T47D (cell line): Measurements from ENCODE around the gene STARD9.

ENCODE experiments used
- DNase-seq, 2 experiments: peaks; one replicate each; pipeline versions ENCODE4 v3.0.0 to v3.0.0-alpha.2; 2011 to 2012; ENCODE audit warnings: low read depth in 1 of 2, low spot score in 1 of 2
- JUND ChIP-seq: IDR thresholded peaks from 2 replicates; pipeline ENCODE4 v1.6.1; 2012; ENCODE audit warnings: low read depth
- in situ Hi-C: cut with HindIII; loops from 2 replicates; pipeline ENCODE4 v1.10.0; 2016; ENCODE audit warnings: low sequenced_read_pairs, low pct_unique_long_range_greater_than_20kb

Gene STARD9

DNA sequence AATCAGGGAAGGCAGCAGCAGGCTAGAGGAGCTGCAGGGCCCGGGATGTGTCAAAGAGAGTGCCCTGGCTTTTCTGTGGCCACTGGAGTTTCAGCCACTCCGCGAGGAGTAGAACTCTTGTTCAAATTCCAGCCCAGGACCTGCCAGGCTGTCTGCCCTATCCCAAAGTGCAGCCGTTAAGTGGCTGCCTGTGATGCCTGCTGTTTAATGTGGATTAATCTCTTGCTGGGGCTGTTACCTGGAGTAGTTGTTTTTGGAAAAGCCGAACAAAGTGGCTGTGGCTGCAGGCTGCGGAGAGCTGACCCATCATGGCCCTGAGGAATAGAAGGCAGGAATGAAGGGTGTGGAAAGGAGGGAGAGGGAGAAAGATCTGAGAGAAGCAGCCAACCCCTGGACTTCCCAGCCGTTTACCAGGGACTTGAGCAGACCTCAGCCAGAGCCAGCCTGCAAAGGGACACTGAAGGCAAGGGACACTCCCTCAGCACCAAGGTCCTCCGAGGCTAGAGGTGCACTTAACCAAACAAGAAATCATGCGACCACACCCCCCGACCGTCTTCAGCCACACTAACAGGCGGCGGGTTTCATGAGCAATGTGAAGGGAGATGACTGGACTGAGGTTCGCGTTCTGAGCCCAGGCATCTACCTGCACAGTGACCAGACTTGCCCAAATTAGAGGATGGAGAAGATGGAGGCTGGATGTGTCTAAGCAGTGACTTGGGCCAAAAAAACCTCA, 156.9 kb downstream of the STARD9 start:
- no peak for TF ChIP-seq JUND
- in situ Hi-C loops = no loop called here
- DNase-seq = no peak

DNA sequence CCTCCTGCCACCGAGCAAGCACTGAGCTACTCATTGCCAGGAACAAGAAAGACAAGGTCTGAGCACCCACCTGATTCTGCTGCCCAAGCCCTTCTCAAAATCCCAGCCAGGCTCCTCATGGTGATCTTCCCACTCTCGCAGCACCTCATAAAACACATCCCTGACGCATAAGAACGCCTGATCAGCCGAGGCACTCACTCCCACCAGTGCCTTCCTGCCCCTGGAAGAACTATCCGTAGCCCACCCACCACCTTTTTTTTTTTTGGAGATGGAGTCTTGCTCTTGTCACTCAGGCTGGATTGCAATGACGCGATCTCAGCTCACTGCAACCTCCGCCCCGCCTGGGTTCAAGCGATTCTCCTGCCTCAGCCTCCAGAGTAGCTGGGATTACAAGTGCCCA, 157.6 kb downstream of the STARD9 start:
- in situ Hi-C loops = no loop called here
- no peak for DNase-seq
- no peak for TF ChIP-seq JUND

DNA sequence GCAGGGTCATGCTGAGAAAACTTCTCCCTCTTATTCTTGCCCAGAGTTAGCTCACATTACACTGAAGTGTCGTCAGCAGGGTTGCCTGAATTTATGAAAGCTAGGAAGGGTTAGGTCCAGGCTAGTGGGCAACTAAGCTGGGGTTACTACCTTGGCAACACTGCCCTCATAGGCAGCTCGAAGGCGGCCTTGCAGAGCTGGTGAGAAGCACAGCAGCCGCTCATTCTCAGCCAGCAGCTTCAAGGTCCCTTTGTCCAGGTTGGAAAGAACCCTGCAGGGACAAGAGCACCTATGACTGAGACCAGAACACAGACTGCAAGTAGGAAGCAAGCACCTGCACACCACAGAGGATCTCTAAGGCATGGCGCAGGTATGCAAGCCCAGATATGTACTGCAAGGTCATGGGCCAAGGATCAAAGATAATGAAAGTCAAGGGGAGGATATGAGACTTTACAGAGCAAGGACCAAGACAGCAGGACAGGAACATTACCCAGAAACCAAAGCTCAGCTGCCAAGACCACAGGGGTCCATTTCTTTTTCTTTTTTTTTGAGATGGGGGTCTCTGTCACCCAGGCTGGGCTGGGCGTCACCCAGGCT, 158.8 kb downstream of the STARD9 start:
- no peak for DNase-seq
- TF ChIP-seq JUND = no peak
- in situ Hi-C loops = no loop called here

DNA sequence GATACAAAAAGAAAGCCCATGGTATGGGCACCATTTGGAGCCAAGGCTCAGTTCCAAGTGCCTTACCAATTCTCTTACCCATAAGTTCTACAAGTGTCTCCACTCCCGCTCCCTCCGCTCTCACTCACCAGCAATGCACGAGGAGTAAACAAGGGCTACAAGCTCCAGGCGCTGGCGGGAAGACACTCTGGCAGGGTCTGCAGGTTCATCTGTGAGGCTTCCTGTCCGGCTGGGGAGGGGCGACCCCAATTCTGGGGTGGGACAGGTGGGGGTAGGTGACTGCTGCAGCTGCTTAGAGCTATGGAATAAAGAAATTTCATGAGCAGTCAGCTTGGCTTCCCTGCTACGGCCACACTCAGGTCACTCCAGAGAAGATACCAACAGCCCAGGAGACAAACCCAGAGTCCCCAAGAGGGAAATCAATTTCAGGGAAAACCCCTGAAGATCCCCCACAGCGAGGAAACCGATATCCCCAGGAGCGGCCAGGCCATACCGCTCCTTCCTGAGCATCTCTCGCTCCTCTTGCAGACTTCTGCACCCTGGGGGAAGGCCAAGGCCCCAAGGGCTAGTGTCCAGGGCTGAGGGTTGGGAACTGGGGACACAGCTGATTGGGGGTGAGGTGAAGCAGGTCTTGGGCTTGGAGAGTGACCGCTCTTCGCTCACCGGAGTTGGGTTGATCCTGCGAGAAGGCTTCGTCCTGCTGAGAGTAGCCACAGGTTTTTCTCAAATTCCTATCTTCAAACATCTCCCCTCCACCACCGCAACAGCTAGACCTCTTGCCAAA, 160.2 kb downstream of the STARD9 start:
- TF ChIP-seq JUND = no peak
- no peak for DNase-seq
- in situ Hi-C loops = no loop called here

DNA sequence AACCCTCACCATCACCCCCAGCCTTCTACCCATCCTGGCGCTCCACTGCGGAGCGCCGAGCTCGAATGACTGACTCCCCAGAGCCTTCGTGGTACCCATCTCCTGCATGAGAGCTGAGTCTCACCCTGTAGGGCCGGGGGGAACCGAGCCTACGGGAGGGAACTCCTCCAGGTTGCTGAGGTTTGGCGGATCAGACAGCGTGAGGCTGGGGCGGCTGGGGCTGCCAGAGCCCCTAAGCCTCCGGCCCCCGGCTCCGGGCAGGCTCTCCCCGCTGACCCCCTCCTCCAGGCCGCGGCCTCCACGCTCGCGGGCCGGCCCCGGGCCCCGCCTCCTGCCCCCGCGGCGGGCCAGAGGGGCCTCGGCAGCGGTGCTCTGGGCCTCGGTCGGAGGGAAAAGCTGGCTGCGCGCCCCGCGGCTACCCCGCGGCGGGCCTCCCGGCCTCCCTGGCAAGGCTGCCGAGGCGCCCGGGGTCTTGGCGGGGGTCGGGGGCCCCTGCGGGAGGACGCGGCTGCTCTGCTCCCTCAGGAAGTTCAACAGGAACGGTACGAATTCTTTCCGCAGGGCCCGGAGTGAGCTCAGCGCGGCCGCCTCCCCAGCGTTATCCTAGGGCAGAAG, 160.9 kb downstream of the STARD9 start:
- no peak for TF ChIP-seq JUND
- no peak for DNase-seq
- in situ Hi-C loops = no loop called here

DNA sequence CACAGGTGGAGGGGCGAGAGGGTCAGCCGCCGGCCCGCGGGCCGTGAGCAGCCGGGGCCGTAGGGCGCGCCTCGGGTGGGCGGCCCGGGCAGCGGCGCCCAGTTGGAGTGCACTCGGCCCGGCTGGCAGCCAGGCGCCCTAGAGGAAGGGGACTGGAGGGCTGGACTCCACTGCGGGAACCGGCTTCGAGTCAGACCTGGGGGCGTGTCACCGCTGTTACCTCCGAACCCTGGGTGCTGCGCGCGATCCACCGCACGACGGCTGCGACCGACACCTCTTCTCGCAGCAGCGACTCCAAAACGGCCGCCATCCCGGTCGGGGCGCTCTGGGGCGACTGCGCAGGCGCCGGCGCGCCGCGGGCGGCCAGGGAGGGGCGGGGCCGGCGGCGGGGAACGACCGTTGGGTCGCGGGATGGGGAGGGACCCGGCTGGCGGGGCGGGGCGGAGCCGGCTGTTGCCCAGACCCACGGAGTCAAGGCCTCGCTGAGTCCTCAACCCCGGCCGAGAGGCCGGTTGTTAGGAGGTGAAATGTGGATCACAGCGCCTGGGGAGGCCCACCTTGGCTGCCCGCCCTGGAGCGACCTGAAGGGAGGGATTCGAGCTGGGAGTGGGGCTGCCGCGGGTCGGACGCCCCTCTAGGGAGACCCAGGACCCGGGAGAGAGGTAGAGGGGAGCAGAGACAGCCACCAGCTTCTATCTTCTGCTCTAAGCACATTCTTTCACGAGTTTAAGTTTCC, 161.6 kb downstream of the STARD9 start, which contains the start of gene CDAN1:
TSS of gene CDAN1 (minus strand) at position 336 of the 736 bp plus-strand sequence. CDS start at position 310, 26 bp downstream.
- in situ Hi-C loops = no loop called here
- no peak for TF ChIP-seq JUND
- DNase-seq = peak; percentile 87 to 98

DNA sequence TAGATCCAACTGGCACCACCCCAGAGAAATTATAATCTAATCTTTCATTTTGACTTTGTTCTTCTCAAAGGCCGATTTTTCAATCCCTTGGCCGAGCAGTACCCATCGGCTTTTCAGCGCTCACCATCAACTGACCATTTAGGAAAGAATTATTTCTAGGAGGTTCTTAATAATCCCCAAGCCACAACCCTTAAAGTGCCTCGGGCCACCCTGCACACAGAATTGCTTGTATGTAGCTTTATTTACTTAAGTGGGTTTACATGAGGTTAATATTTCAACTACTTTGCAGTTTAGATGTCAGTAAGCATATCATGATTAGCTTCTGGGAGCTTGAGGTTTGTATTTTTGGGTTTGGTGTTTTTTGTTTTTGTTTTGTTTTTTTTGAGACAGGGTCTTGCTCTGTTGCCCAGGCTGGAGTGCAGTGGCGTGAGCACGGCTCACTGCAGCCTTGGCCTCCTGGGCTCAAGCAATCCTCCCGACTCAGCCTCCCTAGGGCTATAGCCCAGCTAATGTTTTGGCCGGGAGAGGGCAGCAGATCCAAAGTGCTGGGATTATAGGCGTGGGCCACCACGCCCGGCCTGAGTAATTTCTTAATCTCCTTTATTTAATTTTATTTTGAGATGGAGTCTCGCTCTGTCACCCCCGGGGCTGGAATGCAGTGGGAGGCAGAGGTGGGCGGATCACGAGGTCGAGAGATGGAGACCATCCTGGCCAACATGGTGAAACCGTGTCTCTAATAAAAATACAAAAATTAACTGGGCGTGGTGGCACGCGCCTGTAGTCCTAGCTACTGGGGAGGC, 162.3 kb downstream of the STARD9 start:
- in situ Hi-C loops = no loop called here
- TF ChIP-seq JUND = no peak
- peak in 1 of 2 experiments; percentile 48 for DNase-seq

DNA sequence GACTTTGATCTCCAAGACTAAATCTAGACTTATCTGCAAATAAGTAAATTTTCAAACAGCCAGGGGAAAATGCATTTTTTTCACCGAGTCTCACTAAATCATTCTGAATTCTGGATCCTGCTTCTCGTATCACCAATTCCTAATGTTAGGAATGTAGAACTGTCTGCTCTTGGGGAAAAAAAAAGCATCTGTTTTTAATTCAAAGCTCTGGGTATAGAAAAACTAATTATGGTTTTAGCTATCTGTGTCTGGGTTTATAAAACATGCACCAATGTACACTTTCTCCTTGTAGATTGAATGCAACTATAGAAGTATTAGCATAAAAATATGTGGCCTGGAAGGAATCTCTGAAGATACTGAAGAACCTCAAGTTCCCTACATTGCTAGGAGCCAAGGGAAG, 166.3 kb downstream of the STARD9 start:
- no peak for DNase-seq
- in situ Hi-C loops = no loop called here
- no peak for TF ChIP-seq JUND

DNA sequence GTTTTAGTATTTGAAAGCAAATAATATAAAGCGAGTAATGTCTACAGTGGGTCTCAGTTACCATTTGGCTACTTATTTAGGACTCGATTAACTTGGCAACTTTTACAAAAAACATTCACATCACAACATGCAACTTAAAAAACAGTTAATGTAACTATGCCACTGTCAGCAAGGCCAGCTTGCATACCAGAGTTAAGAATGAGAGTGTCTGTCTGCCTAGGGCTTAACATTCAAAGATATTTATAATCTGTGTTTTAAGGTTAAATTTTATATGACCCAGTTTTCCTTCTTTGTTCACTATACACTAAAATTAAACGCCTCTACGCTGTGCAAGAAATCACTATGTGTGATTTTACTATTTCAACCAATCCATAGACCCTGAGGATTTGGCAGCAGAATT, 166.7 kb downstream of the STARD9 start:
- in situ Hi-C loops = no loop called here
- no peak for TF ChIP-seq JUND
- no peak for DNase-seq

DNA sequence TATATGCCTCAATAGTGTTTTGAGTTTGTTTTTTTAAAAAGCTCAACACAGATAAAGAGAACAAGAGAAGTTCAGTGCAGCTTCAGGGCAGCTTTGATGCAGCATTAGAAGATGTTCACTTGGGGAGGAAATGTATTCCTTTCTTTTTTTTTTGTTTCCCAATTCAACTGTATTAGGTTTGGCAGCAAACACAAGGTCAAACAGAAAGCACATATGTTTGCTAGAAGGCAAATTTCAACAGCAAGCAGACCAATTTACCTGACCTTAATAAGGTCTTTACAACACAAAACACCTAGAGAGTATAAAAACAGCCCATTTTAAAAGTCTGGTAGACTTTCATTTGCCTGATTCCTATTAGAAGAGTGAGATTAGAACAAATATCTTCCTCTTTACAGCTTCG, 168.8 kb downstream of the STARD9 start:
- in situ Hi-C loops = no loop called here
- DNase-seq = no peak

DNA sequence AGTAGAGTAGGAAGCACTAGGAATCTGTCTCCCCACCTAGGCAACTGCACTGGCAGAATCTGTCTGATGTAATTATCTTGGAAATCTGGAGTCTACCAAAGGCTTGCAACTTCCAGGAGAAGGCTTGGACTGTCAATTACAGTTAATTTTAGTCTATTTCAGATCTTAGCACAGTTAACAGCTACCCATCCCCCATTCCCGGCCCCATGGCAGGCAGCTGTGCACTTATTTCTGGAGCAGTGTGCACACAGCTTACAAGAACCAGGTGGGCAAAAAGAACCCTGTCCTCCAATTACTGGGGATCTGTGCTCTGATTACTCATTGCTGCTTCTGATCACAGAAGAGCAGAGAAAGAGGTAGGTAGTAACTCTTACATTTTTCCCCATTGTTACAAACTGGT, 173.9 kb downstream of the STARD9 start:
- no peak for DNase-seq
- no peak for TF ChIP-seq JUND
- in situ Hi-C loops = no loop called here

More for the DNA sequence above, 168.8 kb downstream of the STARD9 start:
- TF ChIP-seq JUND = no peak
